ENCODE data around the gene TBPL1. TPM values are rescaled to one million over a fixed set of nuclear protein-coding genes. Genes with fewer than 3 reads are reported as not detected.

TBPL1 gene
- total and polyA plus RNA-seq, 2 of the 8 experiments (the other 6 are each of a cell fraction or from before 2014, with no cell fraction given) = 32.5 to 67.0 TPM

- peak; percentile 34; the same call in 1 of the 2 replicates for TF ChIP-seq ATF2 (IDR thresholded peaks at IDR 0.05; ENCODE audit: low read length)
Observed at GRCh38 chr6:133923938-133924593, 29.0 kb upstream of the TBPL1 start (continued).
